ENCODE measurements around the gene CYP4X1. TPM values are rescaled to one million over a fixed set of nuclear protein-coding genes. Genes with fewer than 3 reads are reported as not detected.

CYP4X1 gene, protein sequence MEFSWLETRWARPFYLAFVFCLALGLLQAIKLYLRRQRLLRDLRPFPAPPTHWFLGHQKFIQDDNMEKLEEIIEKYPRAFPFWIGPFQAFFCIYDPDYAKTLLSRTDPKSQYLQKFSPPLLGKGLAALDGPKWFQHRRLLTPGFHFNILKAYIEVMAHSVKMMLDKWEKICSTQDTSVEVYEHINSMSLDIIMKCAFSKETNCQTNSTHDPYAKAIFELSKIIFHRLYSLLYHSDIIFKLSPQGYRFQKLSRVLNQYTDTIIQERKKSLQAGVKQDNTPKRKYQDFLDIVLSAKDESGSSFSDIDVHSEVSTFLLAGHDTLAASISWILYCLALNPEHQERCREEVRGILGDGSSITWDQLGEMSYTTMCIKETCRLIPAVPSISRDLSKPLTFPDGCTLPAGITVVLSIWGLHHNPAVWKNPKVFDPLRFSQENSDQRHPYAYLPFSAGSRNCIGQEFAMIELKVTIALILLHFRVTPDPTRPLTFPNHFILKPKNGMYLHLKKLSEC
- not detected in 2 replicates for total RNA-seq

DNA sequence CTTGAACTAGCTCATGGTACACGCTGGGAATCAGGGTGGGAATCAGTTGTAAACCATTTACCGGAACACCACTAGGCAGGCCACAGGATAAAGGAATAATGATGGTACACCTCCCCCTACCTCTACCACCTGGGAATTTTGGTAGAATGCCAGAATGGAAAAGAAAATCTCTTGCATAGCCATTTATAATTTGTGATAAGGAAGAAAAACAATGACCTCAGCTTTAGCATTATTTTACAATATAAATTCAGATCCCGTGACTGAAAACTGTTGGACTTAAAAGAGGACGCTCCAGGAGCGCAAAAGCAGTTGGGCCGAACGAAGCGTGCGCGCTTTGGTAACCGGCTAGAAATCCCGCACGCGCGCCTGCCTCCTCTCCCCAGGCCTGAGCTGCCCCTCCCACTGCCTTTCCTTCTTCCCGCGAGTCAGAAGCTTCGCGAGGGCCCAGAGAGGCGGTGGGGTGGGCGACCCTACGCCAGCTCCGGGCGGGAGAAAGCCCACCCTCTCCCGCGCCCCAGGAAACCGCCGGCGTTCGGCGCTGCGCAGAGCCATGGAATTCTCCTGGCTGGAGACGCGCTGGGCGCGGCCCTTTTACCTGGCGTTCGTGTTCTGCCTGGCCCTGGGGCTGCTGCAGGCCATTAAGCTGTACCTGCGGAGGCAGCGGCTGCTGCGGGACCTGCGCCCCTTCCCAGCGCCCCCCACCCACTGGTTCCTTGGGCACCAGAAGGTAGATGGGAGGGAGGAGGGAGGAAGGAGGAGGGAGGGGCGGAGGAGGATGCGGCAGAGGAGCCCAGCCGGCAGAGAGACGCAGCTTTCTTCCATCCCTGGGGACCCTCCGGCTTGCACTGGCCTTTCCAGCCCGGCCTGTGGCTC is at the start of gene CYP4X1:
CYP4X1 (plus strand) TSS at position 402 of the 873 bp plus-strand sequence; CDS start at position 551, 149 bp downstream.

DNA sequence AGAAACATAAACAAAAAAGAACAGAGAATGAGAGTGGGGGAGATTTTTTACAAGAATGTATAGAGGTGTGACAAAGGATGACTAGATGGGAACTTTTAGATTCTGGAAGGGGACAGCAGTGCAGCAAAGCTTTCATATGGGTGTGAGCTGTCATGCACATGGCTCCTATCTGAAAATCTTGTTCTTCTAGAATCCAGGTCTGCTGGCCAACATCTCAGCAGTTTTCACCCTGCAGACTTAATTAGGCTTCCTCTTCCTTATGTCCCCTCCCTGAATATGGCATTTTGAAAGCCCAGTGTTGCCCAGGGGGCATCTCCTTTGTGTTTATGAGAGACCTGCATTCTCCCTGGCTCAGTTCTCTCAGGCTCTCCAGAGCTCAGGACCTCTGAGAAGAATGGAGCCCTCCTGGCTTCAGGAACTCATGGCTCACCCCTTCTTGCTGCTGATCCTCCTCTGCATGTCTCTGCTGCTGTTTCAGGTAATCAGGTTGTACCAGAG is 43.7 kb downstream of the CYP4X1 start, which contains the start of gene CYP4Z1:
CYP4Z1 (plus strand) TSS at position 135 of the 498 bp plus-strand sequence; CDS start at position 395, 260 bp downstream.

Other genes starting within 250 kb of the CYP4X1 start
- gene CYP4B1, start 224.6 kb upstream of the CYP4X1 start, total RNA-seq: not detected in 2 replicates
- not detected in 2 replicates for gene CYP4A11, start 82.2 kb upstream of the CYP4X1 start, total RNA-seq
- gene CYP4Z1, start 43.6 kb downstream of the CYP4X1 start, total RNA-seq: not detected in 2 replicates
- not detected in 2 replicates for gene CYP4A22, start 113.8 kb downstream of the CYP4X1 start, total RNA-seq
- gene PDZK1IP1, start 166.4 kb downstream of the CYP4X1 start, total RNA-seq: not detected in 2 replicates
- gene TAL1, start 208.6 kb downstream of the CYP4X1 start, total RNA-seq: under 0.01 TPM in 1 of 2 replicates, not detected in the other

Data from smooth muscle cell of the umbilical artery (primary cell).